GM20000 (cell line): ENCODE data around the gene RBP3.

Experiments
- DNase-seq: peaks from one replicate; pipeline ENCODE4 v3.0.0; 2012; ENCODE audit warnings: low spot score
- TF ChIP-seq, protein P1 (sequence below): IDR thresholded peaks from 2 replicates; pipeline ENCODE4 v1.5.1; 2012; ENCODE audit warnings: mild to moderate bottlenecking, control low read depth; ENCODE audit errors: extremely low read depth, missing control alignments

Gene RBP3

GRCh38 chr10:47370015-47370767 is 22.0 kb downstream of the RBP3 start:
- no peak for DNase-seq
- TF ChIP-seq, protein P1, sequence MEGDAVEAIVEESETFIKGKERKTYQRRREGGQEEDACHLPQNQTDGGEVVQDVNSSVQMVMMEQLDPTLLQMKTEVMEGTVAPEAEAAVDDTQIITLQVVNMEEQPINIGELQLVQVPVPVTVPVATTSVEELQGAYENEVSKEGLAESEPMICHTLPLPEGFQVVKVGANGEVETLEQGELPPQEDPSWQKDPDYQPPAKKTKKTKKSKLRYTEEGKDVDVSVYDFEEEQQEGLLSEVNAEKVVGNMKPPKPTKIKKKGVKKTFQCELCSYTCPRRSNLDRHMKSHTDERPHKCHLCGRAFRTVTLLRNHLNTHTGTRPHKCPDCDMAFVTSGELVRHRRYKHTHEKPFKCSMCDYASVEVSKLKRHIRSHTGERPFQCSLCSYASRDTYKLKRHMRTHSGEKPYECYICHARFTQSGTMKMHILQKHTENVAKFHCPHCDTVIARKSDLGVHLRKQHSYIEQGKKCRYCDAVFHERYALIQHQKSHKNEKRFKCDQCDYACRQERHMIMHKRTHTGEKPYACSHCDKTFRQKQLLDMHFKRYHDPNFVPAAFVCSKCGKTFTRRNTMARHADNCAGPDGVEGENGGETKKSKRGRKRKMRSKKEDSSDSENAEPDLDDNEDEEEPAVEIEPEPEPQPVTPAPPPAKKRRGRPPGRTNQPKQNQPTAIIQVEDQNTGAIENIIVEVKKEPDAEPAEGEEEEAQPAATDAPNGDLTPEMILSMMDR, result no peak

DNA sequence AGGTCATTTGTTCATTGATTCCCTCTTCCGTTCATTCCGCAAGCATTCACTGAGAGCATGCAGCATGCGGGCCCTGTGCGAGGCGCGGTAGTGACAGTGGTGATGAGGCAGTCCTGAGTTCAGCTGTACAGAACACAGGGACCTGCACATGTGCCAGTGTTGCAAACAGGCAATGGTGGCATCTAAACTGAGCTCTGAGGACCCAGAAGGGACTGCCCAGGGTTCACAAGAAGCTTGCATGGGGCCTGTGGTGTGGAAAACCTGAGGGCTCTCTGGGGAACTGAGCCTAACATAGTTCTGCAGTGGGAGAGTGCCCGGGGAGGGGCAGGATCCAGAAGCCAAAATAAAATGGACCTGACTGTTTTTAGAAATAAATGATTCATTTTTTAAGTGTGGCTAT is 22.7 kb downstream of the RBP3 start:
- no peak for DNase-seq
- TF ChIP-seq, protein P1, result no peak

GRCh38 chr10:47371629-47372485 is 23.7 kb downstream of the RBP3 start:
- TF ChIP-seq, protein P1, result no peak
- no peak for DNase-seq

DNA sequence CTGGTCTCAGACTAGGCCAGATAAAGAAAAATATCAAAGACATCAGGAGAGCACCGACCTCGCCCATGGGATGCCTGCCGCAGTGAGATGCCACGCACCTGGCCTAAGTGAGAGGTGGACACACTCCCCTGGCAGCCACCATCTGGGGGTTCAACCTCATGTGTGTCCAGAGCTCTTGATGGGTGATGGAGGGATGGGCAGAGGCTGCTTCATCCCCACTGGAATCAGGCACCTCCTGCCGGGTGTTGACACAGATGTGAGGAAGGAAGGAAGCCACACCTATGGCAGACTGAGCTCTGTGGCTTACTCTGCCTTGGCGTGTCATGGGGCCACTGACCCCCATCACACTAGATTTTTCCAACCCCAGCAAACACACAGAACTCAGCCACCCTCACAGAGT is 24.6 kb downstream of the RBP3 start:
- TF ChIP-seq, protein P1, result no peak
- DNase-seq, result no peak

- TF ChIP-seq, protein P1, result no peak
- no peak for DNase-seq
Measured at GRCh38 chr10:47374611-47375536, 26.7 kb downstream of the RBP3 start.

DNA sequence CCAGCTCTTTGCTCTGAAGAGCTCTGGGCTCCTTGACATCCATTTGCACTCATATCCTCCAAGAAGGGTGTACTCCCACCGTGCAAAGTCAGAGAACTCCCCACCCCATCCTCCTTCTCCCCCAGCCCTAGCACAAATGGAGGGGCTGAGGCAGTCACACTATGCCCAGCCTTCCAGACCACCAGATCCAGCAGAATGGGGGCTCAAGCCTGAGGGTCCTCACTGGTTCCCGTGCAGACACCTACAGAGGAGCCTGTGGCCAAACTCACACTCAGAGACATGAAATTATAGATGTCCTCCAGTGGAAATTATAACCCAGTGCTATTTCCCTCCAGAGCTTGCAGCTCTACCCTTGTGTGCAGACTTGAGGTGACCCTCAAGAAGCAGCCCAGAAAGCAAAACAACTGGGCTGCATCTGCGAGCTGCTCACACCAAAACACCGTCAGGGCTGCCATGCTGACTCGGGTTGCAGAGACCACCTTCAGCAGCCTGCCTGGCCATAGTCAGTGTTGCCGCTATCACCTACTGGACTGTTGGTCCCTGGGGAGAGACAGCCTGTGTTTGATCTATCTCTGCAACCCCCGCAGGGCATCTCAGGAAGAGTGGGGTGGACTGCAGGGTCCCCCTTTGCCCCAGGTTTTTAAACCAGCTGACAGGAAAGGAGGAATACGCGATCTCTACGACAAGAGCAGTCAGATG is 28.5 kb downstream of the RBP3 start:
- no peak for DNase-seq
- TF ChIP-seq, protein P1, result no peak
